Right renal pelvis (tissue), 4 donors: Measurements from ENCODE around the gene TCEA3. TPM values are rescaled to one million over a fixed set of nuclear protein-coding genes. Genes with fewer than 3 reads are reported as not detected.

Source experiments
- DNase-seq, 4 donors: peaks; one replicate each; pipeline ENCODE4 v3.0.0-alpha.2; 2013; ENCODE audit warnings: low read depth in 4 of 4, low spot score in 3 of 4, missing footprints in 1 of 4
- polyA plus RNA-seq, 4 donors: library from polyadenylated mRNA; unstranded; fragments of 120-200 nt; gene quantifications; one replicate each; pipeline ENCODE4 v1.2.1, GENCODE V29; 2013; ENCODE audit not compliant: insufficient read length in 4 of 4

The TCEA3 gene
- polyA plus RNA-seq, 4 donors: 31.1 to 51.6 (median 47.5) TPM

GRCh38 chr1:23422241-23422877 lies 2.2 kb downstream of the TCEA3 start:
- DNase-seq: no peak

GRCh38 chr1:23421753-23422240 lies 2.8 kb downstream of the TCEA3 start:
- no peak for DNase-seq

DNA sequence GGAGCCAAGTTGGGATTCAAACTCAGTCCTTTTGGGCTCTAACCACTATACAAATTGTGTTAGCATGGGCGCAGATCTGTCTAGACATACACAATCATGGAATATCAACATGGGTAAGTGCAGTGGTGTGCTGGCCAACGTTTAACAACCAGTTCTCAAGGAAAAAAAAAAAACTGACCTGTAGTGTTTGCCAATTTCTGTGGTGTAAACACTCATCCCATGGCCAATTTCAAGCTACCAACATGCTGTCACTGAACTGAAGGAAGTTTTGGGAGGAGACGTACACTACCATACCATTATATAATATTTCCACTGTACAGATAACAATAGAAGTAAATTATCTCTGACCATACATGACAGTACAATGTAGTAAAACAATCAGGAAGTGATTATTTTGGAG lies 3.2 kb downstream of the TCEA3 start:
- DNase-seq: no peak

GRCh38 chr1:23420778-23421177 lies 3.8 kb downstream of the TCEA3 start:
- DNase-seq: no peak

DNA sequence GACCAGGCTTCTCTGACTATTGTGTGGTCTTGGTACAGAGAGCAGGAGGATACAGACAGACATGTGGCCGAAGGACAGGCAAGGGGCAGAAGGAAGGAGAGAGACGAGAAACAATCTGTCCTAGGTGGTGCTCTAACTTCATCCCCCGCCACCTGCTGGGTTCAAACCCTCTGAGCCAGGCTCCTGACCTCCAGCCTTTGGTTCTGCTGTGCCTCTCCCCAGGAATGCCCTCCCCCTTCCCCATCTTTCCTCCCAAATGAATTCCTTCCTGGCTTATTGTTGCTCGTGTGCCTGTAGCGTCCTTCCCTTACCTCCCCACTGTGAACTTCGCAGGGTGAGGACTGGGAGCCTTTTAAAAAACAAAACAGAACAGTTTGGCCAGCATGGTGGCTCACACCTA lies 5.4 kb downstream of the TCEA3 start:
- no peak for DNase-seq

- no peak for DNase-seq
Measured at GRCh38 chr1:23417570-23417969, 7.0 kb downstream of the TCEA3 start.

DNA sequence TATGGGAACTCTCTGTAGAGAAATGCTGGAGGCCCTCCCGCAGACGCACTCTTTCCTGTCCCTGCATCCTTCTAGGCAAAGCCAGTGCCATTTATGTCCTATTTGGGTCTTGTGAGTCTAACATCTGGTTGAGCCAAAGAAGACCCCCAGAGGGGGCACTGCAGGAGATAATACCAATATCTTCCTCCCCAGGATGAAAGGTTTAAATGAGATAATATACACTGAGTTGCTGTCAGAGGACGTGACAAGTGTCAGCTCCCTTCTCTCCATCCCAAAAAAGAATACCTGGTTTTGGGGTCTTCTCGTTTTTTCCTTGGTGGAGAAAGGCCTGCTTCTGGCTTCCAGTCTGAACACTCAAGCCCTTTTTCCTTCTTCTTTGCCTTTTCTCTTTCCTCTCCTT lies 7.6 kb downstream of the TCEA3 start:
- no peak for DNase-seq

GRCh38 chr1:23408797-23409290 lies 15.7 kb downstream of the TCEA3 start:
- no peak for DNase-seq

- no peak for DNase-seq
Measured at GRCh38 chr1:23407016-23407630, 17.4 kb downstream of the TCEA3 start.

- no peak for DNase-seq
Measured at GRCh38 chr1:23405946-23406345, 18.6 kb downstream of the TCEA3 start.

DNA sequence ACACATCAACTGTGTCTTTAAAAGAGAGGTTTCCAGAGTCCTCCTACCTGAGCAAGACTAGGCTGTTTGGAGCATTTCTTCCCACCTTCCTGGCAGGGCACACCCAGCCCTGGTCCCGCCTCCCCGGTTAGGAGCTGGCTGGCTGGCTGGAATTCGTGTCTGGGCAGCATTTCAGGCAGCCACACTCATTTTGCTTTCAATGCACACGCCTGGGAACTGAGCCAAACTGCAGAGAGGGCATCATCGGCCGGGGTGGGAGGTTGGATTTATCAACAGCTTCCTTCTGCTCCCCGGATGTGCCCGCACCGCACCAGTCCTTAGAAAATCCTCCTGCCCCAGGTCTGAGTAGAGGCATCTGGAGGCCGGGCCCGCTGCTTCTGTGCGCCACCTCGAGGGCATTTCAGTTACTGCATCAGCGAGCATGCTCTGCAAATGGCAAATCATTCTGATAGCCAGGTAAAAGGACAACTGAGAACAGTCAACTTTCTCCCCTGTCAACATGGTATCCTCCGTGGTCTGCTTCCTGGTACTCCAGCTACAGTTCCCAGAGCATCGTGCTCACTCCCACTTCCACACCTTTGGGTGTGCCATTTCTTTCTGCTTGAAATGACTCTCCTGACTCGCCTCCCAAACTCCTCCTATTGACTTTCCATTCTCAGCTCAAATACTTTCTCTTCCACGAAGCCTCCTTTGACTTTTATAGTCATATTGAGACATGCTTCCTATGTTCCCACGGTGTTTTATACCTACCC lies 20.6 kb downstream of the TCEA3 start:
- DNase-seq: peak; percentile 65 to 79 (median 70)

DNA sequence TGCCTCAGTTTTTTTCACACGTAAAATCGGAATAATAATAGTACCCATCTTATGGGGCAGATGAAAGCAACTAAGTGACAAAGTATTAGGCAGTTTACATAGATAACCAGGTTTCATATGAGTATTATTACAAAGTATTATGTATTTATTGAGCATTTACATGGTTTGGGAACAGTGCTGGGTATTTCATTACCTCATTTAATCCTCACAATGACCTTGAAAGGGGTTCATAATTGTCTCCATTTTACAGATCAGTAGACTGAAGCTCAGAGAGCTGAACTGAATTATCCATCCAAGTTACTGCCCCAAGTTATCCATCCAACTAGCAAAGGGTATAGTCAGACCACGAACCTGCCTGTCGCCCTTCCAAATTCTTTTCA lies 21.2 kb downstream of the TCEA3 start:
- no peak for DNase-seq

- no peak for DNase-seq
Measured at GRCh38 chr1:23403038-23403336, 21.6 kb downstream of the TCEA3 start.

GRCh38 chr1:23402286-23403037 lies 22.1 kb downstream of the TCEA3 start:
- no peak for DNase-seq

- DNase-seq: no peak
Measured at GRCh38 chr1:23401313-23401712, 23.2 kb downstream of the TCEA3 start.

- no peak for DNase-seq
Measured at GRCh38 chr1:23400324-23401114, 24.0 kb downstream of the TCEA3 start.

- no peak for DNase-seq
Measured at GRCh38 chr1:23399229-23399628, 25.3 kb downstream of the TCEA3 start.

DNA sequence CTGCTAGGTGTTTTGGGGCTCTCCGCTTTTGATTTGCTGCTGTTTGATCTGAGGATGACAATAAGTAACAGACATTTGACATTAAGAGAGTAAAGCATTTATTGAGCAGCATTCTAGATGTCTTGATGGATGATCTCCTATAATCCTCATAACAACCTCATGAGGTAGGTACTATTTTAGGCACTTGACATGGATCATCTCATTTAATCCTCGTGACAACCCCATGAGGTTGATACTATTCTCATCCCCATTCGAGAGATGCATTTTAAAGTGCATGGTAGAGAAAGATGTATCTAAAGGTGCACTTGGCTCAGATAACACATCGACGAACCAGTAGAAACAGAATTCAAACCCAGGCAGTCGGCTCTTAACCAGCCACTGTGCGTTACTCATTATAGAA lies 26.6 kb downstream of the TCEA3 start:
- DNase-seq: no peak

GRCh38 chr1:23396380-23396779 lies 28.2 kb downstream of the TCEA3 start:
- DNase-seq: no peak

GRCh38 chr1:23395849-23396248 lies 28.7 kb downstream of the TCEA3 start:
- DNase-seq: no peak
